ENCODE data around the gene NOX1. TPM values are rescaled to one million over a fixed set of nuclear protein-coding genes. Genes with fewer than 3 reads are reported as not detected.
"Not testable (repeated sequence)": the region's sequence is repeated elsewhere in the genome, so short reads cannot be mapped to it uniquely, and the experiment has no call there.

Gene NOX1
- total RNA-seq, 1 experiment from 2014 or later: not detected

- DNase-seq: no peak
- H3K36me3 ChIP-seq (replicated peaks; ENCODE audit: control insufficient read depth, insufficient read depth, low read length): no peaks in the 10 kb centered on the region
- no peak overlapping the region for H3K4me3 ChIP-seq (ENCODE audit: insufficient read depth, low read depth, low read length)
- no peaks in the 10 kb centered on the region for H3K27me3 ChIP-seq (ENCODE audit: control insufficient read depth, insufficient read depth, low read length)
These were observed 21.3 kb downstream of the NOX1 start for GRCh38 chrX:100852810-100853209.

DNA sequence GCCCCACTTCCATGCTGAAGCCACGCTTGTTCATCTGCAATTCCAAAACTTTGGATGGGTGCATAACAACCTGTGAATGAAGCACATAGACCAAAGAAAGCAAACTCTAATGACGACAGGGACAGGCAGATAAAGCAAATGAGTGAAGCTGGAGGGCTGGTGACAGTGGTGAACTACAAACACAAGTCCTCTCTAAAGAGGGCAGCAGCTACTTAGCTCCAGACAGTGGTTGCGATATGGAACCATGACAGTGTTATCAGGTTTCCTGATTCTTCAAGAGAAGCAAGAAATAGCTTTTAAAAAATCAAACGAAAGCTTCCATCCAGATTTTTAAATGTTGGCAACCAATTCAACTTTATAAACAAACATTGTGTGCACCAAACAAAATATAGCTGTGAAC is 23.8 kb downstream of the NOX1 start:
- Histone ChIP-seq H3K36me3 (replicated peaks; ENCODE audit: control insufficient read depth, insufficient read depth, low read length) (no peaks in the 10 kb centered on the region), H3K4me3 (ENCODE audit: insufficient read depth, low read depth, low read length) (no peak overlapping the region), H3K27me3 (ENCODE audit: control insufficient read depth, insufficient read depth, low read length) (no peaks in the 10 kb centered on the region)
- no peak for DNase-seq

GRCh38 chrX:100831219-100831946 is 42.8 kb downstream of the NOX1 start:
- Histone ChIP-seq H3K36me3 (replicated peaks; ENCODE audit: control insufficient read depth, insufficient read depth, low read length) (peaks cover 1% of the 10 kb centered on the region), H3K4me3 (ENCODE audit: insufficient read depth, low read depth, low read length) (no peak overlapping the region), H3K27me3 (ENCODE audit: control insufficient read depth, insufficient read depth, low read length) (no peaks in the 10 kb centered on the region)
- no peak for DNase-seq

GRCh38 chrX:100830547-100830946 is 43.6 kb downstream of the NOX1 start:
- Histone ChIP-seq H3K27me3 (ENCODE audit: control insufficient read depth, insufficient read depth, low read length) (no peaks in the 10 kb centered on the region), H3K36me3 (replicated peaks; ENCODE audit: control insufficient read depth, insufficient read depth, low read length) (peaks cover 1% of the 10 kb centered on the region), H3K4me3 (ENCODE audit: insufficient read depth, low read depth, low read length) (no peak overlapping the region)

DNA sequence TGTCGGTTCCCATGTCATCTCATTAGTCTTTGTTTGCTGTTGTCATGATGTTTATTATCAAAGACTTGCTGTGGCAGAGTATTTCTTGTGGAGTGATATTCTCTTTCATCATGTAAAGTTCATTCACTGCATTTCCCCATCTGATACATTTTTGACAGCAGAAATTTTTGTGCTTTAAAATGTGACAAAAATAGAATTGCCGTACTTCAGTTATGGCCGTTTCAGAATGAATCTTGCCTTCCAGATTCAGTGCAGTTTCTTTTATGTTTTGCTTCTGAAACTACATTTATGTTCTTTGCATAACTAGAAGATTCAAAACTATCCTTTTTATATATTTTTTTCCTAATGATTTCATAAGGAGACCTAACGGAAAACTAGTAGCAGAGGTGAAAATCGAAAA is 44.0 kb downstream of the NOX1 start:
- no peak overlapping the region for H3K4me3 ChIP-seq (ENCODE audit: insufficient read depth, low read depth, low read length)
- H3K27me3 ChIP-seq (ENCODE audit: control insufficient read depth, insufficient read depth, low read length): no peaks in the 10 kb centered on the region
- DNase-seq: no peak
- H3K36me3 ChIP-seq (replicated peaks; ENCODE audit: control insufficient read depth, insufficient read depth, low read length): peaks cover 1% of the 10 kb centered on the region

More at GRCh38 chrX:100830547-100830946, 43.6 kb downstream of the NOX1 start:
- DNase-seq: no peak

DNA sequence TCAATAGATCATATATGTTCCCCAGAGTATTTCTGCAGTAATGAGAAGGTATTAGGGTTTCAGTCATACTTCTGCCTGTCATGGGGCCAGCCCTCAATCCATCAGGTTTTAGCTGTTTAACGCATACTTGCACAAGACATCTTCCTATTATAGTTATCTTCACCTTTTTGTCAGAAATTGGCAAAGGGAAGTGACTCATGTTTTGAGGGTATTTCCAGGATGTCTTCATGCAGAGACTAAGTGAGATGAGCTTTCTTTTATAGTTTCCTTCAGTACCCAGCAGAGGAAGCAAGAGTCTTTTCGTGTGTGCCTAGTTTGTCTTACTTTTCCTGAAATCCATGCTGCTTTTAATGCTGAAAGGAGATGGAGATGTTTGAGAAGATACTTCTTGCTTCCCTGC is 44.4 kb downstream of the NOX1 start:
- Histone ChIP-seq H3K27me3 (ENCODE audit: control insufficient read depth, insufficient read depth, low read length) (no peaks in the 10 kb centered on the region), H3K4me3 (ENCODE audit: insufficient read depth, low read depth, low read length) (no peak overlapping the region), H3K36me3 (replicated peaks; ENCODE audit: control insufficient read depth, insufficient read depth, low read length) (peaks cover 1% of the 10 kb centered on the region)
- DNase-seq: no peak

- peak within 1 kb of the TSS; percentile 76 for H3K4me3 ChIP-seq (ENCODE audit: insufficient read depth, low read depth, low read length)
- H3K27me3 ChIP-seq (ENCODE audit: control insufficient read depth, insufficient read depth, low read length): no peaks in the 10 kb centered on the region; the same call in none of the 2 replicates
- peaks cover 5% of the 10 kb centered on the region for H3K36me3 ChIP-seq (replicated peaks; ENCODE audit: control insufficient read depth, insufficient read depth, low read length)
- peak; percentile 78 for DNase-seq
These were observed 54.1 kb downstream of the NOX1 start, which contains the start of gene CSTF2 for GRCh38 chrX:100819837-100820666. Gene CSTF2 (plus strand): TSS chrX:100820391. CDS start chrX:100820417, 26 bp downstream.

DNA sequence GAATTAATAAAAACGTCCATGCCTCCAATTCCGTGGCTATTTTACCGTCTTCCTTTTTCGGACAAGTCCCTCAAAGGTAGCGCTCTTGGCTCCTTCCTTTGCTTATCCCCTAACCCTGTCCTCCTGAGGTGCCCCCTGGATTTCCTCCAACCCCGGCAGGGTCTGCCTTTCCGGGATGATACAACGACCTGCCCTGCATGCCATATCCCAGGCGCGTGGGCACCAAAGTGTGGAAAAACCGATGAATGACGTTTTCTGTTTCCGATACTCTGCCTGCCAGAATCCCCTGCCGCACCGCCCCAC is 54.7 kb downstream of the NOX1 start:
- peak overlapping the region; percentile 76 for H3K4me3 ChIP-seq (ENCODE audit: insufficient read depth, low read depth, low read length)
- no peak for DNase-seq
- H3K36me3 ChIP-seq (replicated peaks; ENCODE audit: control insufficient read depth, insufficient read depth, low read length): peaks cover 5% of the 10 kb centered on the region
- no peaks in the 10 kb centered on the region; the same call in none of the 2 replicates for H3K27me3 ChIP-seq (ENCODE audit: control insufficient read depth, insufficient read depth, low read length)

DNA sequence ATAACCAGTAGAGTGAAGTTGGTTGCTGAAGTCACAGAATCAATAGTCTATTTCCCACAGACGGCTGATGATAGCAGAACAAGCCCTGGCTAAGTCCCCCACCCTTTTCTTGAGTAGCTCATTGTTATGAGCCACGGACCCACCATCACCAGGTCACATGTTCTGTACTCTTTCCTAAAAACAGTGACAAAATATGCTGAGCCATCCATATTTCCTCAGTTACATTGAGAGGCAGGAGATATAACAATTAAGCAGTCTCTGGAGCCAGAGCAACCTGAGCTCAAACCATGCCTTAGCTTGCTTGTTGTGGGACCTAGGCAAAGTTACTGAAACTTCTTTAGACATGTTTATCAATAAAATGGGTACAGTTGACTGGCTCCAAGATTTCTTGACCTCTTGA is 56.8 kb downstream of the NOX1 start:
- Histone ChIP-seq H3K4me3 (ENCODE audit: insufficient read depth, low read depth, low read length) (no peak overlapping the region), H3K36me3 (replicated peaks; ENCODE audit: control insufficient read depth, insufficient read depth, low read length) (no peaks in the 10 kb centered on the region), H3K27me3 (ENCODE audit: control insufficient read depth, insufficient read depth, low read length) (no peaks in the 10 kb centered on the region; the same call in none of the 2 replicates)
- no peak for DNase-seq

DNA sequence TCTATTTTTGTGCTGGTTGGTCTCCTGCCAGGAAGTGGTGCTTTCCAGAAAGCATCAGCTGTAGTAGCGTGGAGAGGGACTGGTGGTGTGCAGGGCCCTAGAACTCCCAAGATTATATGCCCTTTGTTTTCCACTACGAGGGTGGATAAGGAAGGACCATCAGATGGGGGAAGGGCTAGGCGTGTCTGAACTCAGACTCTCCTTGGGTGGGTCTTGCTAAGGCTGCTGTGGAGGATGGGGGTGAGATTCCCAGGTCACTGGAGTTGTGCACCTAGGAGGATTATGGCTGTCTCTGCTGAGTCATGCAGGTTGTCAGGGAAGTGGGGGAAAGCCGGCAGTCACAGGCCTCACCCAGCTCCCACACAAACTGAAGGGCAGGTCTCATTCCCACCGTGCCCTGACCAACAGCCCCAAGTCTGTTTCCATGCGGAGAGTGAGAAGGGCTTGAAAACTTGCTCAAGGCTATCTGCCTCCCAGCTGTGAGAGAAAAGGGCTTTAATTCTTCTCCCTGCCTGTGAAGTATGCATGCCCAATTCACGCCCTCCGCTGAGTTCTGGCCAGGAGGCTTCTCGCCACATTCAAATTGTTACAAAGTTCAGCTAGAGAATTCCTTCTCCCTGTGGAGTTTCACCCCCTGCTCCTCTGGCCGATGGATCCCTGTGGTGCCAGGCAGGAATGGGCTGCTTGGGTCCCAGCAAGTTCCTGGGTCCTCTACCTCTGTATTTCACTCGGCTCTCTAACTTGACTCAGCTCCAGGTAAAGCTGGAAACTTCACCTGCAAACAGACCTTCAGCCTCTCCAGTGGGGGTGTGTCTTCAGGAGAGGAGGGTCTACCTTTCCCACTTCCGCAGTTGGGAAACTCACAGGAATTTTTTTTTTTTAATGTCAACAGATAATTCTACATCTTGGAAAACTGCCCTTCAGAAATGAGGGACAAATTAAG is 61.7 kb downstream of the NOX1 start:
- DNase-seq: no peak
- no peak overlapping the region for H3K4me3 ChIP-seq (ENCODE audit: insufficient read depth, low read depth, low read length)
- no peaks in the 10 kb centered on the region; the same call in none of the 2 replicates for H3K27me3 ChIP-seq (ENCODE audit: control insufficient read depth, insufficient read depth, low read length)
- no peaks in the 10 kb centered on the region for H3K36me3 ChIP-seq (replicated peaks; ENCODE audit: control insufficient read depth, insufficient read depth, low read length)

- H3K27me3 ChIP-seq (ENCODE audit: control insufficient read depth, insufficient read depth, low read length); H3K36me3 ChIP-seq (replicated peaks; ENCODE audit: control insufficient read depth, insufficient read depth, low read length); DNase-seq; H3K4me3 ChIP-seq (ENCODE audit: insufficient read depth, low read depth, low read length): not testable (repeated sequence)
These were observed 65.9 kb downstream of the NOX1 start for GRCh38 chrX:100808265-100808664.

DNA sequence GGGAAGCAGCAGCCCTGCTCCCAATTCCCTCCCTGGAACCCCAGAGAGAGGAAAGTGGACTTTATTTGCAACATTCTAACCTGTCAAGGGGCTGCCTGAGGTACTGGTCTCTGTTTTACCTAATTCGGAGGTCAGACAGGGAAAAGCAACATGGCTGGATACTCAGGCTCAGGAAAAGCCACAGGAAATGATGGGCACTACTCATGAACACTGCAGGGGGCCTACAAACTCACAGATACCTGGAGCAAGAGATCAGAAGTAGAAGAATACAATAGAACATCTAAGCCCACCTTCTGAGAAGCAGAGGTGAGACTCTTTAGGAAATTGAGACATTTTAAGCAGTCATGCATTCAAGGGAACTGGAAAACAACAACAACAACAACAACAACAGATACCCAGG is 69.4 kb downstream of the NOX1 start:
- no peak for DNase-seq
- Histone ChIP-seq H3K27me3 (ENCODE audit: control insufficient read depth, insufficient read depth, low read length) (no peaks in the 10 kb centered on the region), H3K36me3 (replicated peaks; ENCODE audit: control insufficient read depth, insufficient read depth, low read length) (no peaks in the 10 kb centered on the region), H3K4me3 (ENCODE audit: insufficient read depth, low read depth, low read length) (no peak overlapping the region)

GRCh38 chrX:100802843-100803242 is 71.3 kb downstream of the NOX1 start:
- Histone ChIP-seq H3K4me3 (ENCODE audit: insufficient read depth, low read depth, low read length) (no peak overlapping the region), H3K36me3 (replicated peaks; ENCODE audit: control insufficient read depth, insufficient read depth, low read length) (no peaks in the 10 kb centered on the region), H3K27me3 (ENCODE audit: control insufficient read depth, insufficient read depth, low read length) (no peaks in the 10 kb centered on the region)
- DNase-seq: no peak

DNA sequence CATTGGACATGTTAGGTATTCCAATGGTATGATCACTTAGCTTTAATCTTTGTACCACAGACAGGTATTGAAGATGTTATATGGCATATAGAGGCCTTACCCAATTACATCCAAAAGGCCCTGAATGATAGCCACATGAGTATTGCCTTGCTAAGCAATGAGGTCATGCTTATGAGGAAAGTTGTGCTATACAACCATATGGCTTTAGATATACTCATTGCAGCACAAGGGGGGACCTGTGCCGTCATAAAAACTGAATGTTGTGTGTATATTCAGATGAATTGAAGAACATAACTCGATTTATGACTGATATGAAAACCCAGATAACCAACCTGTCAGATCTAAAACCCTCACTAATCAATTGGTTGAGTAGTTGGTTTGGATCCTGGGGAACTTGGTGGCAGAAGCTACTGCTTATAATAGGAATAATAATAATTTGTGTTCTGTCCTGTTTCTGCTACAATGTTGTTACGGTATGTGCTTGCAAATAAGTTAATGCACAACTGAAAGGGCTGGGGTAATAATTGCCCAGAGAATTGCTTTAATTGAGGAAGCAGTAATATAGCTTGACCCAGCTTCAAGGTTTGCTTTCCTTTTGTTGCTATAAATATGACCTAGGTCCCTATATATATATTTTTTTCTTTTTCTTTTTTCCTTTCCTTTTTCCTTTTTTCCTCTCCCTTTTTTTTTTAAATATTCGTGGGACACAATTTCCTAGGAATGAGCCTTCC is 75.5 kb downstream of the NOX1 start:
- Histone ChIP-seq H3K4me3 (ENCODE audit: insufficient read depth, low read depth, low read length) (no peak overlapping the region), H3K36me3 (replicated peaks; ENCODE audit: control insufficient read depth, insufficient read depth, low read length) (no peaks in the 10 kb centered on the region), H3K27me3 (ENCODE audit: control insufficient read depth, insufficient read depth, low read length) (no peaks in the 10 kb centered on the region)
- no peak for DNase-seq
